K562 (cell line): Measurements from ENCODE around the gene CREB3L1. TPM values are rescaled to one million over a fixed set of nuclear protein-coding genes. Genes with fewer than 3 reads are reported as not detected.

Experiments
- CEBPG ChIP-seq, 3 experiments: fragments of 200-800 bp in 1 of 3; sonication (Bioruptor generic) in 1 of 3; sonication (generic) in 1 of 3; formaldehyde crosslinking in 1 of 3; IDR thresholded peaks in 2 of 3; conservative IDR thresholded peaks in 1 of 3; 2 replicates each; pipeline versions ENCODE4 v1.6.1 to v1.8.0; 2016 to 2022; ENCODE audit warnings: missing compliant biosample characterization in 2 of 3, missing genetic modification characterization in 2 of 3, mild to moderate bottlenecking in 1 of 3, missing genetic modification reagents in 1 of 3
- MYC ChIP-seq, 2 experiments: fragments of 250-450 bp in 1 of 2; sonication (Bioruptor Pico) in 1 of 2; IDR thresholded peaks; 2 replicates each; pipeline versions ENCODE4 v1.5.1 to v1.6.1; 2012 to 2021; ENCODE audit warnings: low read depth in 2 of 2, borderline replicate concordance in 1 of 2, improper control_type of control experiment in 1 of 2, low read length in 1 of 2, mild to moderate bottlenecking in 1 of 2, moderate library complexity in 1 of 2
- NCOA1 ChIP-seq: fragments of 450-650 bp; IDR thresholded peaks from 2 replicates; pipeline ENCODE4 v1.6.1; 2016; ENCODE audit warnings: low read depth
- NCOA2 ChIP-seq, 2 experiments: fragments of 450-650 bp; IDR thresholded peaks; 2 replicates each; pipeline ENCODE4 v1.6.1; 2018; ENCODE audit warnings: mild to moderate bottlenecking in 2 of 2, moderate library complexity in 1 of 2; ENCODE audit not compliant: partially characterized antibody in 2 of 2
- SMAD4 ChIP-seq: fragments of 250-450 bp; sonication (Bioruptor Pico); conservative IDR thresholded peaks from 2 replicates; pipeline ENCODE4 v1.8.0; 2021; ENCODE audit warnings: inconsistent platforms, mild to moderate bottlenecking, moderate library complexity
- STAT5A ChIP-seq: IDR thresholded peaks from 2 replicates; pipeline ENCODE4 v1.6.1; 2012; ENCODE audit warnings: low read length, inconsistent platforms, borderline replicate concordance
- STAT5B ChIP-seq: fragments of 250-450 bp; sonication (Bioruptor Pico); IDR thresholded peaks from 2 replicates; pipeline ENCODE4 v1.8.0; 2021; ENCODE audit warnings: mild to moderate bottlenecking, inconsistent platforms
- TAF9B ChIP-seq: fragments of 450-650 bp; IDR thresholded peaks from 2 replicates; pipeline ENCODE4 v1.6.1; 2018; ENCODE audit warnings: mild to moderate bottlenecking; ENCODE audit not compliant: partially characterized antibody
- ZKSCAN1 ChIP-seq: fragments of 150-350 bp; IDR thresholded peaks from 2 replicates; pipeline ENCODE4 v1.6.1; 2016; ENCODE audit warnings: low read depth, low read length
- ZNF282 ChIP-seq: sonication (generic); formaldehyde crosslinking; IDR thresholded peaks from 2 replicates; pipeline ENCODE4 v1.8.1; 2023; ENCODE audit warnings: missing genetic modification reagents
- ZNF79 ChIP-seq: fragments of 250-450 bp; sonication (Bioruptor Pico); IDR thresholded peaks from 2 replicates; pipeline ENCODE4 v1.4.0; 2020; ENCODE audit warnings: low read depth, mild to moderate bottlenecking, moderate library complexity
- polyA plus RNA-seq, 8 experiments: library from polyadenylated mRNA; depleted of rRNA in 4 of 8; stranded (reverse) in 5 of 8; unstranded in 3 of 8; fragments of >200 nt; fragmentation: Nextera tagmentation in 2 of 8; fragmentation: Illumina TruSeq in 1 of 8; extraction: Ambion mirVana in 2 of 8; extraction: Trizol in 1 of 8; gene quantifications; 2 replicates each; pipeline versions ENCODE4 v1.2.1 to v1.2.3, GENCODE V29; 2011 to 2014; ENCODE audit warnings: inconsistent platforms in 1 of 8, missing spikeins in 1 of 8
- total RNA-seq, 7 experiments: library from RNA; depleted of rRNA in 6 of 7; stranded (reverse); fragments of >200 nt in 6 of 7; fragmentation: Illumina TruSeq in 2 of 7; extraction: Trizol in 2 of 7; gene quantifications; 2 replicates each; pipeline versions ENCODE4 v1.2.1 to v1.2.3, GENCODE V29; 2011 to 2021; ENCODE audit warnings: low replicate concordance in 1 of 7
- TF ChIP-seq, protein P1 (sequence below): fragments of 250-450 bp; sonication (Bioruptor Pico); IDR thresholded peaks from 2 replicates; pipeline ENCODE4 v1.4.0; 2020; ENCODE audit warnings: mild to moderate bottlenecking, moderate library complexity
- TF ChIP-seq, protein P2 (sequence below): fragments of 450-650 bp; IDR thresholded peaks from 2 replicates; pipeline ENCODE4 v1.6.1; 2016; ENCODE audit warnings: low read depth, mild to moderate bottlenecking, moderate library complexity
- TF ChIP-seq, protein P3 (sequence below), 3 experiments: IDR thresholded peaks in 2 of 3; conservative IDR thresholded peaks in 1 of 3; 2 replicates each; pipeline ENCODE4 v1.5.1; 2011 to 2012; ENCODE audit warnings: low read length in 3 of 3, mild to moderate bottlenecking in 3 of 3, control low read depth in 2 of 3, improper control_type of control experiment in 1 of 3, inconsistent platforms in 1 of 3, low read depth in 1 of 3, mixed read lengths in 1 of 3, moderate library complexity in 1 of 3; ENCODE audit not compliant: insufficient read depth in 2 of 3
- TF ChIP-seq, protein P4 (sequence below): fragments of 250-450 bp; sonication (Bioruptor Pico); IDR thresholded peaks from 2 replicates; pipeline ENCODE4 v1.4.0; 2020; ENCODE audit warnings: mild to moderate bottlenecking
- TF ChIP-seq, protein P5 (sequence below): sonication (generic); formaldehyde crosslinking; IDR thresholded peaks from 2 replicates; pipeline ENCODE4 v1.8.0; 2022; ENCODE audit warnings: mild to moderate bottlenecking, missing genetic modification reagents

The CREB3L1 gene
- total and polyA plus RNA-seq, 9 of the 15 experiments (the other 6 are each of a cell fraction or from before 2014, with no cell fraction given): 1.2 to 27.6 (median 3.7) TPM

DNA sequence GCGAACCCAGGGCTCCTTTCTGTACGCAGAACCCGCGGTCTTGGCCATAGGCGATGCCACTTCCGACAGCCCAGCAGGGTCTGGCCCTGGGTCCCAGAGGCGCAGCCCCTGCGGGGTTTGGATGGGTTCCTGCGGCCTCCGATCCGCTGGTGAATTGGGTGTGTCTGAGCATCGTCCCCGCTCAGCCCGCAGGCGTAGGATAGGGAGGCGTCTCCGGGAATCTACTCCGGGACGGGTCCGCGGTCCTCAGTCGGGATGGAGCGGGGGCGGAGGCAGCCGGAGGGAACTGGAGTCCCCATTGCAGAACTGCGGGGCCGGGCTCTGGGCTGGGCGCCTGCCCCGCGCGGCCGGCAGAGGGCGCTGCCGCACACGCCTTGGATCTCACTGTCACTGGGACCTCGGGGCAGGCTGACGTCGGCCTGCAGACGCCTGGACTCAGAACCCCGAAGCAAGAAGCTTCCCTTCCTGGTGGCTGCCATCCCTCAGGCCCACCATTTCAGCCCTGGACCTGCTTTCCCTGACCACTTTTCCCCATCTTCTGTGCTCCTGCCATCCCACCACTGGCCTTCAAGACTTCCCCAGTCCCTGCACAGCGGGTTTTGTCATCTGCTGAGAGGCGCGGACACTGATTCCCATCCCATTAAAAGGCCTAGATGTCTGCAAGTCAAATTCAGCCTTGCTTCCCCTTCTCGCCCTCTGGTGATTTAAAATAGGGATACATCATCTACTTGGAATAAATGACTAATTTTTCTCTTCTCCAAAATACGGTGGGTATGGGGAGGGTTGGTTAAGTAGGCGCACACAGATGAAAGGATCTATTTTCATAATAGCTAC lies 38.3 kb upstream of the CREB3L1 start (continued):
- TF ChIP-seq, protein P1, sequence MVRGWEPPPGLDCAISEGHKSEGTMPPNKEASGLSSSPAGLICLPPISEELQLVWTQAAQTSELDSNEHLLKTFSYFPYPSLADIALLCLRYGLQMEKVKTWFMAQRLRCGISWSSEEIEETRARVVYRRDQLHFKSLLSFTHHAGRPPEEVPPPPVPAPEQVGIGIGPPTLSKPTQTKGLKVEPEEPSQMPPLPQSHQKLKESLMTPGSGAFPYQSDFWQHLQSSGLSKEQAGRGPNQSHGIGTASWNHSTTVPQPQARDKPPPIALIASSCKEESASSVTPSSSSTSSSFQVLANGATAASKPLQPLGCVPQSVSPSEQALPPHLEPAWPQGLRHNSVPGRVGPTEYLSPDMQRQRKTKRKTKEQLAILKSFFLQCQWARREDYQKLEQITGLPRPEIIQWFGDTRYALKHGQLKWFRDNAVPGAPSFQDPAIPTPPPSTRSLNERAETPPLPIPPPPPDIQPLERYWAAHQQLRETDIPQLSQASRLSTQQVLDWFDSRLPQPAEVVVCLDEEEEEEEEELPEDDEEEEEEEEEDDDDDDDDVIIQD (CRISPR knock-in tag): no peak
- TF ChIP-seq, protein P2, sequence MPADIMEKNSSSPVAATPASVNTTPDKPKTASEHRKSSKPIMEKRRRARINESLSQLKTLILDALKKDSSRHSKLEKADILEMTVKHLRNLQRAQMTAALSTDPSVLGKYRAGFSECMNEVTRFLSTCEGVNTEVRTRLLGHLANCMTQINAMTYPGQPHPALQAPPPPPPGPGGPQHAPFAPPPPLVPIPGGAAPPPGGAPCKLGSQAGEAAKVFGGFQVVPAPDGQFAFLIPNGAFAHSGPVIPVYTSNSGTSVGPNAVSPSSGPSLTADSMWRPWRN: no peak
- TF ChIP-seq TAF9B (no peak), ZNF79 (CRISPR knock-in tag) (no peak), ZNF282 (no peak), STAT5A (no peak), NCOA1 (no peak), CEBPG (CRISPR knock-in tag; IDR thresholded peaks at IDR 0.05) (0 out of 2 replicates have a peak, but pooled peaks have one; percentile 7), CEBPG (tag; conservative IDR thresholded peaks at IDR 0.05 in 1 of 2, IDR thresholded peaks at IDR 0.05 in 1 of 2) (no peak), SMAD4 (CRISPR knock-in tag) (peak; percentile 71; the same call in 1 of the 2 replicates), ZKSCAN1 (no peak), NCOA2 (IDR thresholded peaks at IDR 0.05; ENCODE audit: partially characterized antibody in 2 of 2) (no peak), MYC (IDR thresholded peaks at IDR 0.05; ENCODE audit: low read depth, low read length) (peak; percentile 64; the same call in 1 of the 2 replicates), MYC (CRISPR knock-in tag; IDR thresholded peaks at IDR 0.05; ENCODE audit: borderline replicate concordance, low read depth) (no peak), STAT5B (CRISPR knock-in tag) (no peak)
- TF ChIP-seq, protein P3, sequence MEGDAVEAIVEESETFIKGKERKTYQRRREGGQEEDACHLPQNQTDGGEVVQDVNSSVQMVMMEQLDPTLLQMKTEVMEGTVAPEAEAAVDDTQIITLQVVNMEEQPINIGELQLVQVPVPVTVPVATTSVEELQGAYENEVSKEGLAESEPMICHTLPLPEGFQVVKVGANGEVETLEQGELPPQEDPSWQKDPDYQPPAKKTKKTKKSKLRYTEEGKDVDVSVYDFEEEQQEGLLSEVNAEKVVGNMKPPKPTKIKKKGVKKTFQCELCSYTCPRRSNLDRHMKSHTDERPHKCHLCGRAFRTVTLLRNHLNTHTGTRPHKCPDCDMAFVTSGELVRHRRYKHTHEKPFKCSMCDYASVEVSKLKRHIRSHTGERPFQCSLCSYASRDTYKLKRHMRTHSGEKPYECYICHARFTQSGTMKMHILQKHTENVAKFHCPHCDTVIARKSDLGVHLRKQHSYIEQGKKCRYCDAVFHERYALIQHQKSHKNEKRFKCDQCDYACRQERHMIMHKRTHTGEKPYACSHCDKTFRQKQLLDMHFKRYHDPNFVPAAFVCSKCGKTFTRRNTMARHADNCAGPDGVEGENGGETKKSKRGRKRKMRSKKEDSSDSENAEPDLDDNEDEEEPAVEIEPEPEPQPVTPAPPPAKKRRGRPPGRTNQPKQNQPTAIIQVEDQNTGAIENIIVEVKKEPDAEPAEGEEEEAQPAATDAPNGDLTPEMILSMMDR (IDR thresholded peaks at IDR 0.05 in 2 of 3, conservative IDR thresholded peaks at IDR 0.05 in 1 of 3; ENCODE audit: insufficient read depth in 2 of 3, low read depth in 1 of 3, low read length in 3 of 3): peak; percentile 95 to 96 (median 95)
- TF ChIP-seq, protein P4, sequence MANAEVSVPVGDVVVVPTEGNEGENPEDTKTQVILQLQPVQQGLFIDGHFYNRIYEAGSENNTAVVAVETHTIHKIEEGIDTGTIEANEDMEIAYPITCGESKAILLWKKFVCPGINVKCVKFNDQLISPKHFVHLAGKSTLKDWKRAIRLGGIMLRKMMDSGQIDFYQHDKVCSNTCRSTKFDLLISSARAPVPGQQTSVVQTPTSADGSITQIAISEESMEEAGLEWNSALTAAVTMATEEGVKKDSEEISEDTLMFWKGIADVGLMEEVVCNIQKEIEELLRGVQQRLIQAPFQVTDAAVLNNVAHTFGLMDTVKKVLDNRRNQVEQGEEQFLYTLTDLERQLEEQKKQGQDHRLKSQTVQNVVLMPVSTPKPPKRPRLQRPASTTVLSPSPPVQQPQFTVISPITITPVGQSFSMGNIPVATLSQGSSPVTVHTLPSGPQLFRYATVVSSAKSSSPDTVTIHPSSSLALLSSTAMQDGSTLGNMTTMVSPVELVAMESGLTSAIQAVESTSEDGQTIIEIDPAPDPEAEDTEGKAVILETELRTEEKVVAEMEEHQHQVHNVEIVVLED (CRISPR knock-in tag): no peak
- TF ChIP-seq, protein P5, sequence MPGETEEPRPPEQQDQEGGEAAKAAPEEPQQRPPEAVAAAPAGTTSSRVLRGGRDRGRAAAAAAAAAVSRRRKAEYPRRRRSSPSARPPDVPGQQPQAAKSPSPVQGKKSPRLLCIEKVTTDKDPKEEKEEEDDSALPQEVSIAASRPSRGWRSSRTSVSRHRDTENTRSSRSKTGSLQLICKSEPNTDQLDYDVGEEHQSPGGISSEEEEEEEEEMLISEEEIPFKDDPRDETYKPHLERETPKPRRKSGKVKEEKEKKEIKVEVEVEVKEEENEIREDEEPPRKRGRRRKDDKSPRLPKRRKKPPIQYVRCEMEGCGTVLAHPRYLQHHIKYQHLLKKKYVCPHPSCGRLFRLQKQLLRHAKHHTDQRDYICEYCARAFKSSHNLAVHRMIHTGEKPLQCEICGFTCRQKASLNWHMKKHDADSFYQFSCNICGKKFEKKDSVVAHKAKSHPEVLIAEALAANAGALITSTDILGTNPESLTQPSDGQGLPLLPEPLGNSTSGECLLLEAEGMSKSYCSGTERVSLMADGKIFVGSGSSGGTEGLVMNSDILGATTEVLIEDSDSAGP (CRISPR knock-in tag): peak; percentile 46; the same call in 1 of the 2 replicates
